HepG2 (cell line): ENCODE results near the gene SMIM36. TPM values are rescaled to one million over a fixed set of nuclear protein-coding genes. Genes with fewer than 3 reads are reported as not detected.

Experiments
- ATAC-seq: fragments of 200-7000 bp; cut with Tn5 transposase; 3 replicates; pipeline ENCODE4 v1.9.1; 2020; ENCODE audit warnings: mild to moderate bottlenecking, moderate library complexity
- BruUV-seq: library from RNA; stranded (reverse); fragments of 400-500 nt; replicated peaks from 2 replicates; lab custom pipeline; 2021; lab: Mats Ljungman, UMichigan
- CTCF ChIA-PET: fragments of 300-600 bp; formaldehyde crosslinking; extraction: SDS; loops from one replicate; lab custom pipeline; 2021; ENCODE audit warnings: low total read pairs, inconsistent platforms, low intra/inter-chr PET ratio; lab: Yijun Ruan, JAX
- POLR2A ChIA-PET: fragments of 350-600 bp; sonication (Branson Sonifier 250); formaldehyde crosslinking; loops from one replicate; lab custom pipeline; 2020; ENCODE audit warnings: antibody characterized with exemption, inconsistent platforms; lab: Yijun Ruan, JAX
- DNase-seq: peaks from one replicate; pipeline ENCODE4 v3.0.0-alpha.2; 2015; ENCODE audit warnings: low spot score
- FAIRE-seq: peaks from 3 replicates; lab custom pipeline; 2011; peaks lifted over from hg19 to GRCh38; lab: Jason Lieb, UNC
- H2AFZ ChIP-seq: one replicate; pipeline ENCODE4 v1.6.1; 2011; ENCODE audit warnings: low read length, inconsistent platforms
- H3K27ac ChIP-seq: fragments of 300-600 bp; 3 replicates; pipeline ENCODE4 v1.8.0; 2011; ENCODE audit warnings: mixed run types, mild to moderate bottlenecking, mixed read lengths, low read length, inconsistent platforms; ENCODE audit not compliant: insufficient read depth; ENCODE audit errors: extremely low read length
- H3K27me3 ChIP-seq, 2 experiments: fragments of 200-600 bp in 1 of 2; 2 replicates in 1 of 2; 3 replicates in 1 of 2; pipeline versions ENCODE4 v1.6.0 to v1.8.0; 2011; ENCODE audit warnings: low read length in 2 of 2, mild to moderate bottlenecking in 2 of 2, moderate library complexity in 2 of 2, inconsistent platforms in 1 of 2; ENCODE audit not compliant: insufficient read depth in 2 of 2, control insufficient read depth in 1 of 2
- H3K36me3 ChIP-seq, 2 experiments: fragments of 200-600 bp in 1 of 2; replicated peaks in 1 of 2; 2 replicates in 1 of 2; 3 replicates in 1 of 2; pipeline versions ENCODE4 v1.5.1 to v1.8.0; 2011; ENCODE audit warnings: low read length in 2 of 2, inconsistent platforms in 1 of 2; ENCODE audit not compliant: insufficient read depth in 2 of 2, control insufficient read depth in 1 of 2
- H3K4me1 ChIP-seq: 2 replicates; pipeline ENCODE4 v1.5.1; 2012; ENCODE audit warnings: low read length, inconsistent platforms; ENCODE audit not compliant: insufficient read depth
- H3K4me2 ChIP-seq: 2 replicates; pipeline ENCODE4 v1.6.0; 2011; ENCODE audit warnings: low read depth, low read length, inconsistent platforms
- H3K4me3 ChIP-seq, 3 experiments: fragments of 200-600 bp in 1 of 3; sonication (generic), shearing (Covaris generic) in 1 of 3; replicated peaks in 1 of 3; 2 replicates each; pipeline ENCODE4 v1.5.1; 2011 to 2016; ENCODE audit warnings: low read length in 3 of 3, inconsistent platforms in 2 of 3, low read depth in 2 of 3, mild to moderate bottlenecking in 2 of 3, control low read depth in 1 of 3, mixed read lengths in 1 of 3; ENCODE audit not compliant: insufficient read depth in 1 of 3
- H3K79me2 ChIP-seq: one replicate; pipeline ENCODE4 v1.6.1; 2011; ENCODE audit warnings: low read length, inconsistent platforms; ENCODE audit not compliant: insufficient read depth
- H3K9ac ChIP-seq: 2 replicates; pipeline ENCODE4 v1.6.0; 2011; ENCODE audit warnings: mild to moderate bottlenecking, low read depth, low read length, inconsistent platforms; ENCODE audit not compliant: insufficient read depth
- H3K9me3 ChIP-seq: 2 replicates; pipeline ENCODE4 v1.5.1; 2012; ENCODE audit warnings: mild to moderate bottlenecking, low read length
- H4K20me1 ChIP-seq: 2 replicates; pipeline ENCODE4 v1.6.0; 2011; ENCODE audit warnings: inconsistent platforms, mild to moderate bottlenecking, low read length, moderate library complexity; ENCODE audit not compliant: insufficient read depth
- AKAP8 ChIP-seq: sonication (generic); formaldehyde crosslinking; IDR thresholded peaks from 2 replicates; pipeline ENCODE4 v1.5.1; 2020; ENCODE audit warnings: mild to moderate bottlenecking, missing genetic modification reagents
- BCL6 ChIP-seq: IDR thresholded peaks from 2 replicates; pipeline ENCODE4 v1.6.1; 2016; ENCODE audit warnings: missing genetic modification reagents, missing compliant biosample characterization
- CEBPB ChIP-seq: IDR thresholded peaks from 2 replicates; pipeline ENCODE4 v1.6.1; 2011; ENCODE audit warnings: low read depth, low read length, improper control_type of control experiment, borderline replicate concordance
- FOSL1 ChIP-seq: sonication (generic); formaldehyde crosslinking; IDR thresholded peaks from 2 replicates; pipeline ENCODE4 v1.9.0; 2021; ENCODE audit warnings: missing genetic modification reagents, borderline replicate concordance
- KMT2B ChIP-seq: IDR thresholded peaks from 2 replicates; pipeline ENCODE4 v1.6.1; 2016; ENCODE audit warnings: missing genetic modification reagents, missing compliant biosample characterization
- NKX3-1 ChIP-seq: sonication (generic); formaldehyde crosslinking; IDR thresholded peaks from 2 replicates; pipeline ENCODE4 v1.5.0; 2020; ENCODE audit warnings: missing genetic modification reagents
- PHB2 ChIP-seq: fragments of 450-650 bp; IDR thresholded peaks from 2 replicates; pipeline ENCODE4 v1.6.1; 2018; ENCODE audit not compliant: partially characterized antibody
- RFXANK ChIP-seq: IDR thresholded peaks from 2 replicates; pipeline ENCODE4 v1.6.1; 2016
- SETDB1 ChIP-seq: sonication (generic); formaldehyde crosslinking; IDR thresholded peaks from 2 replicates; pipeline ENCODE4 v1.5.1; 2020; ENCODE audit warnings: missing genetic modification reagents, mild to moderate bottlenecking, borderline replicate concordance
- SRF ChIP-seq: IDR thresholded peaks from 2 replicates; pipeline ENCODE4 v1.6.1; 2011; ENCODE audit warnings: mild to moderate bottlenecking, low read depth, low read length, moderate library complexity
- ZKSCAN1 ChIP-seq: fragments of 150-350 bp; IDR thresholded peaks from 2 replicates; pipeline ENCODE4 v1.6.1; 2014; ENCODE audit warnings: low read length
- ZNF121 ChIP-seq: sonication (generic); formaldehyde crosslinking; IDR thresholded peaks from 2 replicates; pipeline ENCODE4 v1.5.0; 2020; ENCODE audit warnings: mild to moderate bottlenecking, missing genetic modification reagents
- ZNF292 ChIP-seq: sonication (generic); formaldehyde crosslinking; IDR thresholded peaks from 2 replicates; pipeline ENCODE4 v1.8.1; 2022; ENCODE audit warnings: mild to moderate bottlenecking, low read depth, missing genetic modification reagents, borderline replicate concordance
- ZNF652 ChIP-seq: IDR thresholded peaks from 2 replicates; pipeline ENCODE4 v1.6.1; 2016; ENCODE audit warnings: low read depth, borderline replicate concordance
- ZNF678 ChIP-seq: sonication (generic); formaldehyde crosslinking; IDR thresholded peaks from 2 replicates; pipeline ENCODE4 v1.4.0; 2020; ENCODE audit warnings: mild to moderate bottlenecking, missing genetic modification reagents
- ZSCAN29 ChIP-seq: sonication (generic); formaldehyde crosslinking; conservative IDR thresholded peaks from 2 replicates; pipeline ENCODE4 v1.4.0; 2020; ENCODE audit warnings: mild to moderate bottlenecking, missing genetic modification reagents
- WGBS: methylation state at CpG from one replicate; pipeline ENCODE4 v1.1.6; 2017; ENCODE audit warnings: low lambda C conversion rate; 5-methylcytosine and 5-hydroxymethylcytosine counted together
- in situ Hi-C: cut with HindIII; loops from 2 replicates; pipeline ENCODE4 v1.10.0; 2017; ENCODE audit warnings: low pct_unique_long_range_greater_than_20kb; ENCODE audit not compliant: extremely low pct_ligation_motif_present
- intact Hi-C: fragments of 100-400 bp; cut with micrococcal nuclease; formaldehyde crosslinking; loops from one replicate; pipeline ENCODE4 v1.10.0; 2022; ENCODE audit not compliant: unreplicated experiment
- polyA plus RNA-seq, 8 experiments: library from polyadenylated mRNA; depleted of rRNA in 3 of 8; stranded (reverse) in 7 of 8; unstranded in 1 of 8; fragments of >200 nt; fragmentation: Illumina TruSeq in 4 of 8; extraction: Trizol in 4 of 8; gene quantifications; 2 replicates each; pipeline versions ENCODE4 v1.2.1 to v1.2.3, GENCODE V29; 2011 to 2016; ENCODE audit warnings: low read depth in 4 of 8, missing spikeins in 1 of 8, mixed read lengths in 1 of 8; ENCODE audit not compliant: insufficient read depth in 1 of 8
- total RNA-seq, 5 experiments: library from RNA; depleted of rRNA; stranded (reverse); fragments of >200 nt; fragmentation: Illumina TruSeq; extraction: Trizol; gene quantifications; 2 replicates each; pipeline ENCODE4 v1.2.3, GENCODE V29; 2016; ENCODE audit warnings: low read depth in 1 of 5
- TF ChIP-seq, protein P1 (sequence below): IDR thresholded peaks from 2 replicates; pipeline ENCODE4 v1.6.1; 2016; ENCODE audit warnings: low read depth, control low read depth
- TF ChIP-seq, protein P2 (sequence below): sonication (generic); formaldehyde crosslinking; IDR thresholded peaks from 2 replicates; pipeline ENCODE4 v1.9.0; 2022; ENCODE audit warnings: missing genetic modification reagents, mild to moderate bottlenecking, borderline replicate concordance
- TF ChIP-seq, protein P3 (sequence below): IDR thresholded peaks from 2 replicates; pipeline ENCODE4 v1.6.1; 2016; ENCODE audit warnings: control low read depth

Gene SMIM36
- total and polyA plus RNA-seq, 2 of the 13 experiments (the other 11 are each of a cell fraction or from before 2014, with no cell fraction given): not detected

DNA sequence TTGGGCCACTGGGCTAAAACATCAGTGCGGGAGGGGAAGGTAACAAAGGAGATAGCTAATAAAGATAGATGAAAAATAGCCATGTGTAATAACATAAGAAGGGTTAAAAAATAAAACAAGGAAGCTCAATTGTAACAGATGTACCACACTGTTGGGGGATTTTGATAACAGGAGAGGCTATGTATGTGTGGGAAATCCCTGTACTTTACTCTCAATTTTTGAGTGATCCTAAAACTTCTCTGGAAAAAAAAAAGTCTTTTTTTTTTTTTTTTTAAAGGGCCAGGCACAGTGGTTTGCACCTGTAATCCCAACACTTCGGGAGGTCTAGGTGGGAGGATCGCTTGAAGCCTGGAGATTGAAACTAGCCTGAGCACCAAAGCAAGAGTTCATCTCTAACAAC lies 87.7 kb downstream of the SMIM36 start:
- H3K9me3 ChIP-seq: no peaks in the 10 kb centered on the region
- ATAC-seq: no peak
- BruUV-seq: no TSS peak
- H3K9ac ChIP-seq: peak overlapping the region; percentile 29
- H3K79me2 ChIP-seq: peaks cover 34% of the 10 kb centered on the region
- intact Hi-C loops (loop anchor here (2.0 to 5.0 kb wide), 2 partner anchors 15 to 34 kb away; no protein-coding TSS in a partner anchor), in situ Hi-C loops (loop anchor here (5.0 kb wide), 1 partner anchor 89 kb away; the partner anchor contains the start of gene SMIM36)
- peaks cover 0 to 17% of the 10 kb centered on the region in 2 experiments for H3K36me3 ChIP-seq
- H3K27me3 ChIP-seq: no peaks in the 10 kb centered on the region; a peak in 1 of 5 replicates
- ChIA-PET POLR2A (interaction anchor here (3.7 to 9.0 kb wide), 3 partner anchors 9 to 23 kb away, joined by 36 to 127 read pairs (median 75); no protein-coding TSS in a partner anchor), CTCF (no interaction called here)
- H3K4me2 ChIP-seq: peak overlapping the region; percentile 87
- no peaks in the 10 kb centered on the region for H4K20me1 ChIP-seq
- 87% methylated on average over 3 of the region's 3 CpGs for WGBS
- H3K4me1 ChIP-seq: peaks cover 54% of the 10 kb centered on the region
- no peak for FAIRE-seq
- no peak for DNase-seq
- H3K27ac ChIP-seq: peak overlapping the region; percentile 50
- no peak overlapping the region for H3K4me3 ChIP-seq
- H2AFZ ChIP-seq: no peak overlapping the region
- TF ChIP-seq KMT2B (CRISPR knock-in tag) (no peak), ZNF678 (no peak), ZKSCAN1 (no peak), BCL6 (CRISPR knock-in tag) (no peak), PHB2 (no peak), SETDB1 (no peak), AKAP8 (no peak), CEBPB (no peak), RFXANK (CRISPR knock-in tag) (no peak), NKX3-1 (CRISPR knock-in tag) (no peak), ZNF652 (peak; percentile 48; the same call in 1 of the 2 replicates), ZSCAN29 (CRISPR knock-in tag) (no peak), ZNF121 (CRISPR knock-in tag) (no peak), SRF (no peak), ZNF292 (CRISPR knock-in tag) (no peak), FOSL1 (CRISPR knock-in tag) (no peak)
- TF ChIP-seq, protein P1, sequence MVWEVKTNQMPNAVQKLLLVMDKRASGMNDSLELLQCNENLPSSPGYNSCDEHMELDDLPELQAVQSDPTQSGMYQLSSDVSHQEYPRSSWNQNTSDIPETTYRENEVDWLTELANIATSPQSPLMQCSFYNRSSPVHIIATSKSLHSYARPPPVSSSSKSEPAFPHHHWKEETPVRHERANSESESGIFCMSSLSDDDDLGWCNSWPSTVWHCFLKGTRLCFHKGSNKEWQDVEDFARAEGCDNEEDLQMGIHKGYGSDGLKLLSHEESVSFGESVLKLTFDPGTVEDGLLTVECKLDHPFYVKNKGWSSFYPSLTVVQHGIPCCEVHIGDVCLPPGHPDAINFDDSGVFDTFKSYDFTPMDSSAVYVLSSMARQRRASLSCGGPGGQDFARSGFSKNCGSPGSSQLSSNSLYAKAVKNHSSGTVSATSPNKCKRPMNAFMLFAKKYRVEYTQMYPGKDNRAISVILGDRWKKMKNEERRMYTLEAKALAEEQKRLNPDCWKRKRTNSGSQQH (CRISPR knock-in tag): no peak
- TF ChIP-seq, protein P2, sequence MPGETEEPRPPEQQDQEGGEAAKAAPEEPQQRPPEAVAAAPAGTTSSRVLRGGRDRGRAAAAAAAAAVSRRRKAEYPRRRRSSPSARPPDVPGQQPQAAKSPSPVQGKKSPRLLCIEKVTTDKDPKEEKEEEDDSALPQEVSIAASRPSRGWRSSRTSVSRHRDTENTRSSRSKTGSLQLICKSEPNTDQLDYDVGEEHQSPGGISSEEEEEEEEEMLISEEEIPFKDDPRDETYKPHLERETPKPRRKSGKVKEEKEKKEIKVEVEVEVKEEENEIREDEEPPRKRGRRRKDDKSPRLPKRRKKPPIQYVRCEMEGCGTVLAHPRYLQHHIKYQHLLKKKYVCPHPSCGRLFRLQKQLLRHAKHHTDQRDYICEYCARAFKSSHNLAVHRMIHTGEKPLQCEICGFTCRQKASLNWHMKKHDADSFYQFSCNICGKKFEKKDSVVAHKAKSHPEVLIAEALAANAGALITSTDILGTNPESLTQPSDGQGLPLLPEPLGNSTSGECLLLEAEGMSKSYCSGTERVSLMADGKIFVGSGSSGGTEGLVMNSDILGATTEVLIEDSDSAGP (CRISPR knock-in tag): peak; percentile 58; the same call in 1 of the 2 replicates
- TF ChIP-seq, protein P3, sequence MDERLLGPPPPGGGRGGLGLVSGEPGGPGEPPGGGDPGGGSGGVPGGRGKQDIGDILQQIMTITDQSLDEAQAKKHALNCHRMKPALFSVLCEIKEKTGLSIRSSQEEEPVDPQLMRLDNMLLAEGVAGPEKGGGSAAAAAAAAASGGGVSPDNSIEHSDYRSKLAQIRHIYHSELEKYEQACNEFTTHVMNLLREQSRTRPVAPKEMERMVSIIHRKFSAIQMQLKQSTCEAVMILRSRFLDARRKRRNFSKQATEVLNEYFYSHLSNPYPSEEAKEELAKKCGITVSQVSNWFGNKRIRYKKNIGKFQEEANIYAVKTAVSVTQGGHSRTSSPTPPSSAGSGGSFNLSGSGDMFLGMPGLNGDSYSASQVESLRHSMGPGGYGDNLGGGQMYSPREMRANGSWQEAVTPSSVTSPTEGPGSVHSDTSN (CRISPR knock-in tag): no peak
